GM21526 (cell line): ENCODE measurements around the gene FAM3B.

Source experiments
- ATAC-seq: cut with Tn5 transposase; IDR thresholded peaks from one replicate; pipeline ENCODE4 v1.9.1; 2021; ENCODE audit warnings: moderate library complexity; ENCODE audit not compliant: unreplicated experiment, low FRiP score

FAM3B gene

GRCh38 chr21:41388259-41388658 is 71.7 kb downstream of the FAM3B start:
- no peak for ATAC-seq

DNA sequence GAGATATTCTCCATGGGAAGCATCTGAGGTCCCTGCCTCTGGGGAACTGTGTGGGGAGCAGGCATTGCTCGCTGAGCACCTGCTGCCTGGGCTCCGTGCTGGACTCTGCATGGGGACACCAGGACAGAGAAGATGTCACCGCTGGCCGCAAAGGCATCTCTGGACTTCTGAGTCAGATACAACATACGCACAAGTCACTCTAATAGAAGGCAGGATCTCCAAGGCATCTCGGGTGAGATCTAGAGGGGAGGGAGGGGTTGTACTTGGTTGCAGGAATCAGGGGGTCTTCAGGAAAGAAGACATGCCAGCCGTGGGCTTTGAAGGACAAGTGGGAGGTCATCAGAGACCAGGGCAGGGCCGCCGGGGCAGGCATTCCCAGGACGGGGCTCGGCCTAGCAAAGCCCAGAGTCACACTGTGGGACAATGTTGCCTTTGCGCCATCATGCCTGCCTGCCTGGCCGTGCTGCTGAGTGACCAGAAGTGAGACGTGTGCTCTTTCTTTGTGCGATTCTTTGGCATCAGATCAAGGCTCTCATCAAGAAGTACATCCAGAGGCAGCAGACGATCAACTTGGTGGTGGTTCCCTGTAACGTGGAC is 73.5 kb downstream of the FAM3B start:
- ATAC-seq, result no peak

DNA sequence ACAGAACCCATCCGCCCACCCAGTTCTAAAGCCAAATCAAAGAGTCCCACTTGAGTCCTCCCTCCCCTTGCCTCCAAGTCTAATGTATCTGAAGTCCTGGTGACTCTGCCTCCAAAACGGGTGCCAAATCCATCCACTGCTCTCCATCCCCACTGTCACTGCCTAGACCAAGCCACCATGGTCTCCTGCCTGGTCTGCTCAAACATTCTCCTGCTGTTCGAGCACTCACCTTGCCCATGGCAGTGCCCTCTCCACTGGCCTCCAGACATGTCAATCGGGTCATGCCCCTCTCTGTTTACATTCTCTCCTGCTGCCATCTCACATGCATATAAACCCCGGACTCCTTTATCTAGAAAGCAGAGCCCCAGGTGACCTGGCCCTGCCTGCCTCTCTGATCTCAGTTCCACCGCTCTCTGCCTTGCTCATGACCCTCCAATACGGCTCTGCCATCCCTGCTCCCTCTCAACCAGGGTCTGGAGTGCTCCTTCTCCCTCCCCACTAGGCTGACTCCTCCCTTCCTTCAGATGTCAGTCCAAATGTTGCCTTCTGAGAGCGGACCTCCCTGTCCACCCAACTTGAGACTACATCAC is 77.4 kb downstream of the FAM3B start:
- ATAC-seq, result no peak

DNA sequence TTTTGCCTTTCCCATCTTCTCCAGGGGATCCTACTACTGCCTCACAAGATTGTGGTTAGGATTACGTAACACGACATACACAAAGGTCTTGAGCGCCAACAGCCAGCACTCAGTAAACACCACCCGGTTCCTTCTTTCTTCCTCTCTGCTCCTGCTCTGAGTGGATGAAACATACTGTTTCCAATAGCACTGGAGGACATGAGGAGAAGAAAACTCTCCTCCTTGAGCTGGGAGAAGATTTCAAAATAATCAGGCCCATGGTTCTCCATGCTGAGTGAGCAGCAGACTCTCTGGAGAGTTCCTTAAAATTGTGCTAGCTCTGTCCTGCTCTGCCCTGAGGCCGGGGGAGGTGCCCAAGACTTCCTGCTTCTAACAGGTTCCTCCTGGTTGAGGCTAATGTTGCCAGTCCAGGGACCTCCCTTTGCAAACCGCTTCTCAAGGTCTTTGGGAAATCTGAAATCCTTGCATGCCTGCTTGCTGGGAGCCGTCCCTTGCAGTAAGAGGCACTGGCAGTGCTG is 80.0 kb downstream of the FAM3B start:
- ATAC-seq, result no peak

GRCh38 chr21:41397471-41397891 is 80.9 kb downstream of the FAM3B start:
- ATAC-seq, result no peak

GRCh38 chr21:41398251-41398650 is 81.7 kb downstream of the FAM3B start:
- ATAC-seq, result no peak

- ATAC-seq, result no peak
These were observed 82.2 kb downstream of the FAM3B start for GRCh38 chr21:41398831-41399230.

GRCh38 chr21:41399246-41399800 is 82.7 kb downstream of the FAM3B start:
- ATAC-seq, result no peak

DNA sequence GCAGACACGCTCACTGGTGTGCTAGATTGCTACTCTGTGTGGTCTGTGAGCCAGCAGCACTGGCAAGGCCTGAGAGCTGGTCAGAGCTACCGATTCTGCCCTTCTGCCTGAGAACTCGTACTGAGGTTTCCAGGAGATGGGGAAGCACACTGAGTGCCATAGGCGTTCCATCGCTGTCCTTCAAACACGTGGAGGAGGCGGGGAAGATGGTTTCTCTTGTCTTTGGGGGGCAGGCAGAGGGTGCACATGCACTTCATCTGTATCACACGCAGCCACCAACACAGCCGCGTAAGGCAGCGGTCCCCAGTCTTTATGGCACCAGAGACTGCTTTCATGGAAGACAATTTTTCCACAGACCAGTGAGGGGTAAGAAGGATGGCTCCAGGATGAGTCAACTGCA is 85.6 kb downstream of the FAM3B start:
- ATAC-seq, result no peak

DNA sequence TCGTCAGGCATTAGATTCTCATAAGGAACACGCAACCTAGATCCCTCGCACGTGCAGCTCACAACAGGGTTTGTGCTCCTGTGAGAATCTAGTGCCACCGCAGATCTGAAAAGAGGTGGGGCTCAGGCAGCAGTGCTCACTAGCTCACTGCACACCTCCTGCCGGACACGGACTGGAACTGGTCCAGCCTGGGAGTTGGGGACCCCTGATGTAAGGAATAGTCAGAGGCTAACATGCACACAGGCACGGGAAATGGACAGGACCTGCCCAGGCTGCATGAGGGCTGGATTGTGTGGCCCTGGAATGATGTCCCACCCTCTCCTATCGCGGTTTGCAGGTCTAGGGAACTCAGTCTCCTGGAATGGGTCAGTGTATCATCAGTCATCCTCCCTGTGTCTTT is 86.2 kb downstream of the FAM3B start:
- no peak for ATAC-seq

DNA sequence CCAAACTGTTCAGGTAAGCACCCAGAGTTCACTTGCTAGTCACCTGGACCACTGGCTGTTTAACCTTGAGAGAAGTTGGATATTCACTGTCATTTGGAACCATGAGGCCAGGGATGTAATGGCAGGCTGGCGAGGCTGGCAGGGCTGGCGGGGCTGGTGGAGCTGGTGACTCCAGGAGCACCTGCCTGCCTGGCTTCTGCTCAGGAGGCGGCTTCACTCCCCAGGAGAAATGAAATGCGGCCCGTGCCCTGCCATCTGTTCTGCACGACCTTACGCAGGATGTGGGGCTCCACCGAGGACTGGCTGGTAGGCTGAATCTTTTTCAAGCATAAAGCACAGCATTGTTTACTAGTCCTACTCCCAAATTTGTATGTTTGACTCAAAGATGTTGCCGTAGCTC is 86.7 kb downstream of the FAM3B start:
- no peak for ATAC-seq

GRCh38 chr21:41403966-41404365 is 87.4 kb downstream of the FAM3B start:
- no peak for ATAC-seq

DNA sequence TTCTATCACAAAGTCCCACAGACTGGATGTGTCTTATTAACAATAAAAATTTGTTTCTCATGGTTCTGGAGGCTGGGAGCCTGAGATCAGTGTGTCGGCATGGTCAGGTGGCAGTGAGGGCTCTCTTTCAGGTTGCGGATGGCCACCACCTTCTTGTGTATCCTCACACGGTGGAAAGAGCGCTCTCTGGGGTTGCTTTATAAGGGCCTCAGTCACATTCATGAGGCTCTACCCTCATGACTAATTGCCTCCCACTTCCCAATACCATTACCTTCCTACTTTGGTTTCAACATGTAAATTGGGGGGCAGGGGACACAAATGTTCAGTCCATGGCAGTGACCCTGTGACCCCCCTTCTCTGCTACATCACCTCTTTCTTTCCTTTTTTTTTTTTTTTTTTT is 88.7 kb downstream of the FAM3B start:
- ATAC-seq, result no peak

GRCh38 chr21:41406340-41406739 is 89.7 kb downstream of the FAM3B start:
- no peak for ATAC-seq
